ENCODE results near the gene SNRPB.
A peak's percentile ranks its signal among the peaks of the same experiment; 100 is the strongest.

Gene SNRPB

GRCh38 chr20:2485080-2485479, 14.5 kb upstream of the SNRPB start:
- TF ChIP-seq CTCF (IDR thresholded peaks at IDR 0.05; ENCODE audit: borderline replicate concordance, insufficient read depth, low read depth, low read length) = no peak
- H3K4me3 ChIP-seq (ENCODE audit: low read depth, low read length) = no peak overlapping the region

- no peak for TF ChIP-seq CTCF (IDR thresholded peaks at IDR 0.05; ENCODE audit: borderline replicate concordance, insufficient read depth, low read depth, low read length)
- no peak overlapping the region for H3K4me3 ChIP-seq (ENCODE audit: low read depth, low read length)
These were observed 12.9 kb upstream of the SNRPB start for GRCh38 chr20:2483504-2483903.

GRCh38 chr20:2480381-2480780, 9.8 kb upstream of the SNRPB start:
- no peak overlapping the region for H3K4me3 ChIP-seq (ENCODE audit: low read depth, low read length)
- no peak for TF ChIP-seq CTCF (IDR thresholded peaks at IDR 0.05; ENCODE audit: borderline replicate concordance, insufficient read depth, low read depth, low read length)

- no peak overlapping the region for H3K4me3 ChIP-seq (ENCODE audit: low read depth, low read length)
- 0 out of 2 replicates have a peak, but pooled peaks have one; percentile 10 for TF ChIP-seq CTCF (IDR thresholded peaks at IDR 0.05; ENCODE audit: borderline replicate concordance, insufficient read depth, low read depth, low read length)
These were observed 6.4 kb upstream of the SNRPB start for GRCh38 chr20:2476742-2477615.

DNA sequence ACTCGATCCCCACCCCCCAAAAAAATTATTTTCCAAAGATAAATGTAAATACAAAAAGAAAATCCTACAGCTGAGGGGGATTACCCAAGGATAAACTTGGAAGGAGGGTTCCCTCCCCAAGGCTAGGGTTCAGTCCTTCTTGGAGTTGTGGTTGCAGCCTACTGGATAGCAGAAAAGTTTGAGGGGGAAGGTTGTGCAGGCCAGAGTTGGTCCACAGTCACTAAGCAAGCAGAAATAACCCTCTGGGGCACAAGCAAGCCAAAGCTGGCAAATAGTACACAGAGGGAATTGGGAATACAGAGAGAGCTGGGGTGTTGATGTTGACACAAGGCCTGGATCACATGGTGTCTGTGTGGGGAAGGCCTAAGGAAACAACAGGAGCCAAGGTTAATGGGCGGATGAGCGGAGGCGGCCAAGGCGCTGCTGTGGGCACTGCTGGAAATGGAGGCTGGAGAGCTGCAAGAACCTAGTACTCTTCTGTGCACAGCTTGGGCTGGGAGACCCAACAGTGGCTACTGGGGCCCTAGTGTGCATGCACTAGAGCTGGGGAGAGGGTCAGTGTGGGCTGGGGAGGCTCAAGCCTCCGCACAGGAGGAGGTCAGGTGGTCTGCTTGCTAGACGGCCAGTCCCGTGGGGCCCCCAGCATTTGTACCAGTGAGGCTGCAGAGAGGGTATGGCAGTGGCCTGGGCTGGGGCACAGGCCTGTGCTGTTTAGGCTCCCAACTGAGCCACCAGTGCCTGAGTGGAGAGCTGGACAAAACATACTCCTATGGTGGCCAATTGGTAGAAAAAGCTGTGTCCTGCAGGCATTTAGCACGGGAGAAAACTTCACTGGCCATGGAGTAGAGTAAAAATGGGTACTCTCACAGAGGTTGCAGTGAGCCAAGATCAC, 5.5 kb upstream of the SNRPB start:
- no peak overlapping the region for H3K4me3 ChIP-seq (ENCODE audit: low read depth, low read length)
- TF ChIP-seq CTCF (IDR thresholded peaks at IDR 0.05; ENCODE audit: borderline replicate concordance, insufficient read depth, low read depth, low read length) = no peak

DNA sequence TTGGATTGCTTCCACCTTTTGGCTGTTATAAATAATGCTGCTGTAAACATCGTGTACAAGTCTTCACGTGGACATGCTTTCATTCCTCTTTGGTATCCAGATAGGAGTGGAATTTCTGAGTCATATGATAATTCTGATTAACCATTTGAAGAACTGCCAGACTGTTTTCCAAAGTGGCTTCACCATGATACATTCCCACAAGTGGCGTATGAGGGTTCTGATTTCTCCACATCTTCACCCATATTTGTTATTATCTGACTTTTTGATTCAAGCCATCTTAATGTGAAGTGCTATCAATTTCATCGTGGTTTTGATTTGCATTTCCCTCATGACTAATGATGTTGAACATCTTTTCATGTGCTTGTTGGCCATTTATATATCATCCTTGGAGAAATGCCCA, 2.9 kb upstream of the SNRPB start:
- no peak for TF ChIP-seq CTCF (IDR thresholded peaks at IDR 0.05; ENCODE audit: borderline replicate concordance, insufficient read depth, low read depth, low read length)
- H3K4me3 ChIP-seq (ENCODE audit: low read depth, low read length) = no peak overlapping the region
